NCI-H2029 (cell line): ENCODE measurements around the gene SLC2A9.
A peak's percentile ranks its signal among the peaks of the same experiment; 100 is the strongest.
"Not testable (repeated sequence)": the region's sequence is repeated elsewhere in the genome, so short reads cannot be mapped to it uniquely, and the experiment has no call there.

Experiments
- DNase-seq: peaks from one replicate; lab custom pipeline; 2025; lab: John Stamatoyannopoulos, UW

Gene SLC2A9

GRCh38 chr4:9926586-9926985, 94.7 kb downstream of the SLC2A9 start:
- DNase-seq, result no peak

GRCh38 chr4:9925750-9926439, 95.4 kb downstream of the SLC2A9 start:
- peak; percentile 63 for DNase-seq

GRCh38 chr4:9924750-9925149, 96.5 kb downstream of the SLC2A9 start:
- peak; percentile 28 for DNase-seq

- DNase-seq, result no peak
Measured at GRCh38 chr4:9923195-9923812, 98.0 kb downstream of the SLC2A9 start.

GRCh38 chr4:9921326-9921725, 100.0 kb downstream of the SLC2A9 start:
- DNase-seq, result no peak

- DNase-seq, result no peak
Measured at GRCh38 chr4:9920029-9920428, 101.3 kb downstream of the SLC2A9 start.

- DNase-seq, result no peak
Measured at GRCh38 chr4:9919047-9919446, 102.2 kb downstream of the SLC2A9 start.

GRCh38 chr4:9918484-9918883, 102.8 kb downstream of the SLC2A9 start:
- no peak for DNase-seq

- DNase-seq, result no peak
Measured at GRCh38 chr4:9916937-9917336, 104.4 kb downstream of the SLC2A9 start.

- no peak for DNase-seq
Measured at GRCh38 chr4:9916346-9916745, 105.0 kb downstream of the SLC2A9 start.

GRCh38 chr4:9913846-9914245, 107.5 kb downstream of the SLC2A9 start:
- DNase-seq, result no peak

- DNase-seq, result no peak
Measured at GRCh38 chr4:9906996-9907395, 114.3 kb downstream of the SLC2A9 start.

GRCh38 chr4:9904976-9905587, 116.2 kb downstream of the SLC2A9 start:
- no peak for DNase-seq

GRCh38 chr4:9903317-9903716, 118.0 kb downstream of the SLC2A9 start:
- DNase-seq, result no peak

- DNase-seq, result no peak
Measured at GRCh38 chr4:9901257-9901656, 120.0 kb downstream of the SLC2A9 start.

- DNase-seq, result not testable (repeated sequence)
Measured at GRCh38 chr4:9900633-9901032, 120.7 kb downstream of the SLC2A9 start.

- no peak for DNase-seq
Measured at GRCh38 chr4:9899306-9900055, 121.8 kb downstream of the SLC2A9 start.

GRCh38 chr4:9898596-9899305, 122.5 kb downstream of the SLC2A9 start:
- no peak for DNase-seq

- no peak for DNase-seq
Measured at GRCh38 chr4:9895333-9895705, 126.0 kb downstream of the SLC2A9 start.

GRCh38 chr4:9894644-9895332, 126.5 kb downstream of the SLC2A9 start:
- no peak for DNase-seq

- no peak for DNase-seq
Measured at GRCh38 chr4:9893329-9894108, 127.8 kb downstream of the SLC2A9 start.
